ENCODE results near the gene EEF1G. TPM values are rescaled to one million over a fixed set of nuclear protein-coding genes. Genes with fewer than 3 reads are reported as not detected.

The EEF1G gene
- total and polyA plus RNA-seq, 2 of the 13 experiments (the other 11 are each of a cell fraction or from before 2014, with no cell fraction given), result 1,787 to 2,144 TPM

DNA sequence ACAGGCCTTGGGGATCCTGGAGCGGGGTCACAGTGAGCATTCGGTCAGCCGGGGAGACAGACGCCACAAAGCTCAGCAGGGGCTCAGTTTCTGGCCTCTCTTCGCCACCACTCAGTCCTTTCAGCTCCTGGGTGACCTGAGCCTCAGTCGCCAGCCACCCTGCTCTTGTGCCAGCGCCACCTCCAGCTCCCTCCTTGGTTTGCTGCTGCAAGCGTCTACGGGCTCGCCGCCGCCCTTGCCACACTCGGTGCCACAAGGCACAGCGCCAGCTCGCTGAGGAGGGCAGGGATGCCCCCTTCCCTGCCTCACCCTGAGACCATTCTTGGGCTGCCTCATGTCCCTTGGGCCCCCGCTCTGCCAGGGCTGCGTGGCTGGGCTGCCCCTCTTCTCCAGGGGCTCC, 1.5 kb upstream of the EEF1G start (continued):
- TF ChIP-seq, protein P1, sequence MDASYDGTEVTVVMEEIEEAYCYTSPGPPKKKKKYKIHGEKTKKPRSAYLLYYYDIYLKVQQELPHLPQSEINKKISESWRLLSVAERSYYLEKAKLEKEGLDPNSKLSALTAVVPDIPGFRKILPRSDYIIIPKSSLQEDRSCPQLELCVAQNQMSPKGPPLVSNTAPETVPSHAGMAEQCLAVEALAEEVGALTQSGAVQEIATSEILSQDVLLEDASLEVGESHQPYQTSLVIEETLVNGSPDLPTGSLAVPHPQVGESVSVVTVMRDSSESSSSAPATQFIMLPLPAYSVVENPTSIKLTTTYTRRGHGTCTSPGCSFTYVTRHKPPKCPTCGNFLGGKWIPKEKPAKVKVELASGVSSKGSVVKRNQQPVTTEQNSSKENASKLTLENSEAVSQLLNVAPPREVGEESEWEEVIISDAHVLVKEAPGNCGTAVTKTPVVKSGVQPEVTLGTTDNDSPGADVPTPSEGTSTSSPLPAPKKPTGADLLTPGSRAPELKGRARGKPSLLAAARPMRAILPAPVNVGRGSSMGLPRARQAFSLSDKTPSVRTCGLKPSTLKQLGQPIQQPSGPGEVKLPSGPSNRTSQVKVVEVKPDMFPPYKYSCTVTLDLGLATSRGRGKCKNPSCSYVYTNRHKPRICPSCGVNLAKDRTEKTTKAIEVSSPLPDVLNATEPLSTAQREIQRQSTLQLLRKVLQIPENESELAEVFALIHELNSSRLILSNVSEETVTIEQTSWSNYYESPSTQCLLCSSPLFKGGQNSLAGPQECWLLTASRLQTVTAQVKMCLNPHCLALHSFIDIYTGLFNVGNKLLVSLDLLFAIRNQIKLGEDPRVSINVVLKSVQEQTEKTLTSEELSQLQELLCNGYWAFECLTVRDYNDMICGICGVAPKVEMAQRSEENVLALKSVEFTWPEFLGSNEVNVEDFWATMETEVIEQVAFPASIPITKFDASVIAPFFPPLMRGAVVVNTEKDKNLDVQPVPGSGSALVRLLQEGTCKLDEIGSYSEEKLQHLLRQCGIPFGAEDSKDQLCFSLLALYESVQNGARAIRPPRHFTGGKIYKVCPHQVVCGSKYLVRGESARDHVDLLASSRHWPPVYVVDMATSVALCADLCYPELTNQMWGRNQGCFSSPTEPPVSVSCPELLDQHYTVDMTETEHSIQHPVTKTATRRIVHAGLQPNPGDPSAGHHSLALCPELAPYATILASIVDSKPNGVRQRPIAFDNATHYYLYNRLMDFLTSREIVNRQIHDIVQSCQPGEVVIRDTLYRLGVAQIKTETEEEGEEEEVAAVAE (CRISPR knock-in tag; IDR thresholded peaks at IDR 0.05; ENCODE audit: borderline replicate concordance), result no peak
- TF ChIP-seq SRSF4 (IDR thresholded peaks at IDR 0.05; ENCODE audit: low read depth, low read length, poor library complexity, severe bottlenecking) (no peak), PAX8 (CRISPR knock-in tag; IDR thresholded peaks at IDR 0.05; ENCODE audit: borderline replicate concordance) (no peak), HOXA3 (CRISPR knock-in tag; IDR thresholded peaks at IDR 0.05) (no peak), HNRNPH1 (optimal IDR thresholded peaks at IDR 0.05; ENCODE audit: low read depth, low read length) (no peak), ZNF747 (CRISPR knock-in tag; IDR thresholded peaks at IDR 0.05; ENCODE audit: borderline replicate concordance) (no peak), ZKSCAN1 (IDR thresholded peaks at IDR 0.05; ENCODE audit: low read length) (no peak), ZNF879 (CRISPR knock-in tag; IDR thresholded peaks at IDR 0.05) (no peak), IRX3 (CRISPR knock-in tag; IDR thresholded peaks at IDR 0.05; ENCODE audit: borderline replicate concordance, low read depth) (no peak), SRF (IDR thresholded peaks at IDR 0.05; ENCODE audit: low read depth, low read length) (no peak), ARNTL (CRISPR knock-in tag; IDR thresholded peaks at IDR 0.05) (no peak), HDAC6 (IDR thresholded peaks at IDR 0.05; ENCODE audit: low read depth, low read length) (no peak)
- TF ChIP-seq, protein P2, sequence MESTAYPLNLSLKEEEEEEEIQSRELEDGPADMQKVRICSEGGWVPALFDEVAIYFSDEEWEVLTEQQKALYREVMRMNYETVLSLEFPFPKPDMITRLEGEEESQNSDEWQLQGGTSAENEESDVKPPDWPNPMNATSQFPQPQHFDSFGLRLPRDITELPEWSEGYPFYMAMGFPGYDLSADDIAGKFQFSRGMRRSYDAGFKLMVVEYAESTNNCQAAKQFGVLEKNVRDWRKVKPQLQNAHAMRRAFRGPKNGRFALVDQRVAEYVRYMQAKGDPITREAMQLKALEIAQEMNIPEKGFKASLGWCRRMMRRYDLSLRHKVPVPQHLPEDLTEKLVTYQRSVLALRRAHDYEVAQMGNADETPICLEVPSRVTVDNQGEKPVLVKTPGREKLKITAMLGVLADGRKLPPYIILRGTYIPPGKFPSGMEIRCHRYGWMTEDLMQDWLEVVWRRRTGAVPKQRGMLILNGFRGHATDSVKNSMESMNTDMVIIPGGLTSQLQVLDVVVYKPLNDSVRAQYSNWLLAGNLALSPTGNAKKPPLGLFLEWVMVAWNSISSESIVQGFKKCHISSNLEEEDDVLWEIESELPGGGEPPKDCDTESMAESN (CRISPR knock-in tag; conservative IDR thresholded peaks at IDR 0.05), result no peak
- TF ChIP-seq, protein P3, sequence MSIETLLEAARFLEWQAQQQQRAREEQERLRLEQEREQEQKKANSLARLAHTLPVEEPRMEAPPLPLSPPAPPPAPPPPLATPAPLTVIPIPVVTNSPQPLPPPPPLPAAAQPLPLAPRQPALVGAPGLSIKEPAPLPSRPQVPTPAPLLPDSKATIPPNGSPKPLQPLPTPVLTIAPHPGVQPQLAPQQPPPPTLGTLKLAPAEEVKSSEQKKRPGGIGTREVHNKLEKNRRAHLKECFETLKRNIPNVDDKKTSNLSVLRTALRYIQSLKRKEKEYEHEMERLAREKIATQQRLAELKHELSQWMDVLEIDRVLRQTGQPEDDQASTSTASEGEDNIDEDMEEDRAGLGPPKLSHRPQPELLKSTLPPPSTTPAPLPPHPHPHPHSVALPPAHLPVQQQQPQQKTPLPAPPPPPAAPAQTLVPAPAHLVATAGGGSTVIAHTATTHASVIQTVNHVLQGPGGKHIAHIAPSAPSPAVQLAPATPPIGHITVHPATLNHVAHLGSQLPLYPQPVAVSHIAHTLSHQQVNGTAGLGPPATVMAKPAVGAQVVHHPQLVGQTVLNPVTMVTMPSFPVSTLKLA (IDR thresholded peaks at IDR 0.05), result no peak
- TF ChIP-seq, protein P4, sequence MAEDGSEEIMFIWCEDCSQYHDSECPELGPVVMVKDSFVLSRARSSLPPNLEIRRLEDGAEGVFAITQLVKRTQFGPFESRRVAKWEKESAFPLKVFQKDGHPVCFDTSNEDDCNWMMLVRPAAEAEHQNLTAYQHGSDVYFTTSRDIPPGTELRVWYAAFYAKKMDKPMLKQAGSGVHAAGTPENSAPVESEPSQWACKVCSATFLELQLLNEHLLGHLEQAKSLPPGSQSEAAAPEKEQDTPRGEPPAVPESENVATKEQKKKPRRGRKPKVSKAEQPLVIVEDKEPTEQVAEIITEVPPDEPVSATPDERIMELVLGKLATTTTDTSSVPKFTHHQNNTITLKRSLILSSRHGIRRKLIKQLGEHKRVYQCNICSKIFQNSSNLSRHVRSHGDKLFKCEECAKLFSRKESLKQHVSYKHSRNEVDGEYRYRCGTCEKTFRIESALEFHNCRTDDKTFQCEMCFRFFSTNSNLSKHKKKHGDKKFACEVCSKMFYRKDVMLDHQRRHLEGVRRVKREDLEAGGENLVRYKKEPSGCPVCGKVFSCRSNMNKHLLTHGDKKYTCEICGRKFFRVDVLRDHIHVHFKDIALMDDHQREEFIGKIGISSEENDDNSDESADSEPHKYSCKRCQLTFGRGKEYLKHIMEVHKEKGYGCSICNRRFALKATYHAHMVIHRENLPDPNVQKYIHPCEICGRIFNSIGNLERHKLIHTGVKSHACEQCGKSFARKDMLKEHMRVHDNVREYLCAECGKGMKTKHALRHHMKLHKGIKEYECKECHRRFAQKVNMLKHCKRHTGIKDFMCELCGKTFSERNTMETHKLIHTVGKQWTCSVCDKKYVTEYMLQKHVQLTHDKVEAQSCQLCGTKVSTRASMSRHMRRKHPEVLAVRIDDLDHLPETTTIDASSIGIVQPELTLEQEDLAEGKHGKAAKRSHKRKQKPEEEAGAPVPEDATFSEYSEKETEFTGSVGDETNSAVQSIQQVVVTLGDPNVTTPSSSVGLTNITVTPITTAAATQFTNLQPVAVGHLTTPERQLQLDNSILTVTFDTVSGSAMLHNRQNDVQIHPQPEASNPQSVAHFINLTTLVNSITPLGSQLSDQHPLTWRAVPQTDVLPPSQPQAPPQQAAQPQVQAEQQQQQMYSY (CRISPR knock-in tag; IDR thresholded peaks at IDR 0.05), result no peak
- TF ChIP-seq, protein P5, sequence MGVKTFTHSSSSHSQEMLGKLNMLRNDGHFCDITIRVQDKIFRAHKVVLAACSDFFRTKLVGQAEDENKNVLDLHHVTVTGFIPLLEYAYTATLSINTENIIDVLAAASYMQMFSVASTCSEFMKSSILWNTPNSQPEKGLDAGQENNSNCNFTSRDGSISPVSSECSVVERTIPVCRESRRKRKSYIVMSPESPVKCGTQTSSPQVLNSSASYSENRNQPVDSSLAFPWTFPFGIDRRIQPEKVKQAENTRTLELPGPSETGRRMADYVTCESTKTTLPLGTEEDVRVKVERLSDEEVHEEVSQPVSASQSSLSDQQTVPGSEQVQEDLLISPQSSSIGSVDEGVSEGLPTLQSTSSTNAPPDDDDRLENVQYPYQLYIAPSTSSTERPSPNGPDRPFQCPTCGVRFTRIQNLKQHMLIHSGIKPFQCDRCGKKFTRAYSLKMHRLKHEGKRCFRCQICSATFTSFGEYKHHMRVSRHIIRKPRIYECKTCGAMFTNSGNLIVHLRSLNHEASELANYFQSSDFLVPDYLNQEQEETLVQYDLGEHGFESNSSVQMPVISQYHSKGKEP (CRISPR knock-in tag; IDR thresholded peaks at IDR 0.05), result no peak

All from HepG2 (cell line).